ENCODE data around the gene STATH.

- TF ChIP-seq CTCF (conservative IDR thresholded peaks at IDR 0.05 in 1 of 2, IDR thresholded peaks at IDR 0.05 in 1 of 2; ENCODE audit: extremely low read depth in 1 of 2, insufficient read depth in 1 of 2, low read depth in 1 of 2, low read length in 2 of 2) (no peak), EZH2 (IDR thresholded peaks at IDR 0.05; ENCODE audit: borderline replicate concordance, low read length) (no peak)
Measured at GRCh38 chr4:69970071-69970470, 25.7 kb upstream of the STATH start.

All from mammary epithelial cell (primary cell).